Keratinocyte (primary cell): ENCODE results near the gene TARS3. TPM values are rescaled to one million over a fixed set of nuclear protein-coding genes. Genes with fewer than 3 reads are reported as not detected.

Source experiments
- DNase-seq: peaks from one replicate; pipeline ENCODE4 v3.0.0-alpha.2; 2011; ENCODE audit warnings: low read depth, missing footprints, low spot score
- FAIRE-seq: peaks from 2 replicates; lab custom pipeline; 2011; peaks lifted over from hg19 to GRCh38; lab: Jason Lieb, UNC
- H2AFZ ChIP-seq: 2 replicates; pipeline ENCODE4 v1.6.0; 2012; ENCODE audit warnings: low read length, control low read depth, inconsistent platforms; ENCODE audit not compliant: control insufficient read depth
- H3K27ac ChIP-seq: 2 replicates; pipeline ENCODE4 v1.5.1; 2011; ENCODE audit warnings: low read length; ENCODE audit not compliant: control insufficient read depth, insufficient read depth
- H3K27me3 ChIP-seq: 3 replicates; pipeline ENCODE4 v1.6.0; 2011; ENCODE audit warnings: low read length; ENCODE audit not compliant: control insufficient read depth, insufficient read depth; ENCODE audit errors: extremely low read depth
- H3K36me3 ChIP-seq, 2 experiments: 2 replicates in 1 of 2; 3 replicates in 1 of 2; pipeline ENCODE4 v1.5.1; 2011; ENCODE audit warnings: low read length in 2 of 2, mild to moderate bottlenecking in 1 of 2; ENCODE audit not compliant: control insufficient read depth in 2 of 2, insufficient read depth in 2 of 2; ENCODE audit errors: extremely low read depth in 1 of 2
- H3K4me1 ChIP-seq: 3 replicates; pipeline ENCODE4 v1.5.1; 2011; ENCODE audit warnings: low read length; ENCODE audit not compliant: control insufficient read depth, insufficient read depth; ENCODE audit errors: extremely low read depth
- H3K4me2 ChIP-seq: 3 replicates; pipeline ENCODE4 v1.6.0; 2011; ENCODE audit warnings: low read depth, low read length; ENCODE audit not compliant: control insufficient read depth, insufficient read depth; ENCODE audit errors: extremely low read depth
- H3K4me3 ChIP-seq, 3 experiments: fragments of 200-600 bp in 1 of 3; sonication (generic) in 1 of 3; 2 replicates in 2 of 3; 3 replicates in 1 of 3; pipeline ENCODE4 v1.5.1; 2011 to 2016; ENCODE audit warnings: low read length in 3 of 3, mild to moderate bottlenecking in 3 of 3, control low read depth in 2 of 3, inconsistent platforms in 1 of 3, low read depth in 1 of 3, mixed read lengths in 1 of 3, mixed run types in 1 of 3, moderate library complexity in 1 of 3; ENCODE audit not compliant: control insufficient read depth in 2 of 3, insufficient read depth in 2 of 3; ENCODE audit errors: extremely low read depth in 1 of 3
- H3K79me2 ChIP-seq: 2 replicates; pipeline ENCODE4 v1.6.0; 2012; ENCODE audit warnings: low read length; ENCODE audit not compliant: control insufficient read depth, insufficient read depth
- H3K9ac ChIP-seq: 3 replicates; pipeline ENCODE4 v1.6.0; 2011; ENCODE audit warnings: low read length; ENCODE audit not compliant: control insufficient read depth, insufficient read depth; ENCODE audit errors: extremely low read depth
- H3K9me1 ChIP-seq: 3 replicates; pipeline ENCODE4 v1.6.0; 2011; ENCODE audit warnings: low read length; ENCODE audit not compliant: control insufficient read depth, insufficient read depth; ENCODE audit errors: extremely low read depth
- H3K9me3 ChIP-seq: 2 replicates; pipeline ENCODE4 v1.5.1; 2012; ENCODE audit warnings: low read depth, low read length; ENCODE audit not compliant: control insufficient read depth
- H4K20me1 ChIP-seq: 3 replicates; pipeline ENCODE4 v1.6.0; 2011; ENCODE audit warnings: low read length; ENCODE audit not compliant: control insufficient read depth, insufficient read depth; ENCODE audit errors: extremely low read depth
- CTCF ChIP-seq, 3 experiments: IDR thresholded peaks in 1 of 3; conservative IDR thresholded peaks in 1 of 3; optimal IDR thresholded peaks in 1 of 3; 2 replicates in 2 of 3; 3 replicates in 1 of 3; pipeline versions ENCODE3 to v1.5.1; 2011; ENCODE audit warnings: low read length in 3 of 3, mild to moderate bottlenecking in 3 of 3, moderate library complexity in 2 of 3, control low read depth in 1 of 3, inconsistent platforms in 1 of 3; ENCODE audit not compliant: insufficient read depth in 2 of 3; ENCODE audit errors: extremely low read depth in 1 of 3
- EZH2 ChIP-seq: IDR thresholded peaks from one replicate; pipeline ENCODE4 v1.6.1; 2012; ENCODE audit warnings: inconsistent platforms, mild to moderate bottlenecking, low read length, moderate library complexity
- dilution Hi-C: fragments of 300-500 bp; cut with MboI; formaldehyde crosslinking; loops from one replicate; pipeline ENCODE4 v1.7.0; 2020; ENCODE audit warnings: low sequenced_read_pairs; ENCODE audit not compliant: extremely low pct_ligation_motif_present
- polyA plus RNA-seq, 5 experiments: library from polyadenylated mRNA; depleted of rRNA in 3 of 5; stranded (reverse) in 3 of 5; stranded (forward) in 1 of 5; unstranded in 1 of 5; fragments of >200 nt; gene quantifications; 1 replicate in 1 of 5; 2 replicates in 3 of 5; 3 replicates in 1 of 5; pipeline versions ENCODE4 v1.2.1 to v1.2.3, GENCODE V29; 2011 to 2012; ENCODE audit warnings: missing spikeins in 2 of 5, low read depth in 1 of 5, low replicate concordance in 1 of 5

The TARS3 gene
- polyA plus RNA-seq, 1 donor (not counting 4 experiments of a cell fraction or from before 2014, with no cell fraction given), result 3.9 TPM

- Histone ChIP-seq H2AFZ (no peak overlapping the region), H3K79me2 (no peaks in the 10 kb centered on the region), H4K20me1 (no peaks in the 10 kb centered on the region), H3K4me2 (no peak overlapping the region), H3K9me3 (no peaks in the 10 kb centered on the region), H3K27ac (no peak overlapping the region), H3K4me1 (peaks cover 3% of the 10 kb centered on the region), H3K9me1 (no peaks in the 10 kb centered on the region), H3K9ac (no peak overlapping the region), H3K36me3 (peaks cover 6 to 9% of the 10 kb centered on the region in 2 experiments), H3K27me3 (no peaks in the 10 kb centered on the region), H3K4me3 (no peak overlapping the region)
- no peak for TF ChIP-seq CTCF (optimal IDR thresholded peaks at IDR 0.05 in 1 of 3, IDR thresholded peaks at IDR 0.05 in 1 of 3, conservative IDR thresholded peaks at IDR 0.05 in 1 of 3; ENCODE audit: extremely low read depth in 1 of 3, insufficient read depth in 2 of 3, low read length in 3 of 3)
- TF ChIP-seq EZH2, result no peak
- no peak for FAIRE-seq
- no peak for DNase-seq
- dilution Hi-C loops, result no loop called here
Measured at GRCh38 chr15:101709466-101709865, 14.8 kb downstream of the TARS3 start.

- H2AFZ ChIP-seq, result no peak overlapping the region
- H3K4me1 ChIP-seq, result peaks cover 3% of the 10 kb centered on the region
- no peak overlapping the region for H3K4me3 ChIP-seq
- H3K27ac ChIP-seq, result no peak overlapping the region
- H4K20me1 ChIP-seq, result no peaks in the 10 kb centered on the region
- TF ChIP-seq CTCF (optimal IDR thresholded peaks at IDR 0.05 in 1 of 3, IDR thresholded peaks at IDR 0.05 in 1 of 3, conservative IDR thresholded peaks at IDR 0.05 in 1 of 3; ENCODE audit: extremely low read depth in 1 of 3, insufficient read depth in 2 of 3, low read length in 3 of 3) (no peak), EZH2 (no peak)
- H3K9me3 ChIP-seq, result no peaks in the 10 kb centered on the region
- peaks cover 6 to 9% of the 10 kb centered on the region in 2 experiments for H3K36me3 ChIP-seq
- no peaks in the 10 kb centered on the region for H3K79me2 ChIP-seq
- dilution Hi-C loops, result no loop called here
- FAIRE-seq (no peak), DNase-seq (no peak)
- H3K4me2 ChIP-seq, result no peak overlapping the region
- H3K9me1 ChIP-seq, result no peaks in the 10 kb centered on the region
- no peak overlapping the region for H3K9ac ChIP-seq
- no peaks in the 10 kb centered on the region for H3K27me3 ChIP-seq
Measured at GRCh38 chr15:101707983-101708382, 16.3 kb downstream of the TARS3 start.
